PFSK-1 (cell line): ENCODE measurements around the gene ZNF804B.

ENCODE experiments used
- FOXP2 ChIP-seq: optimal IDR thresholded peaks from 2 replicates; pipeline ENCODE3; 2011; ENCODE audit warnings: borderline replicate concordance, control low read depth, inconsistent platforms; ENCODE audit not compliant: insufficient read depth; ENCODE audit errors: extremely low read length, extremely low read depth
- POLR2AphosphoS5 ChIP-seq: IDR thresholded peaks from 2 replicates; pipeline ENCODE4 v1.6.1; 2012; ENCODE audit warnings: low read depth, mild to moderate bottlenecking, control low read depth, low read length, moderate library complexity
- SIN3A ChIP-seq: IDR thresholded peaks from 2 replicates; pipeline ENCODE4 v1.6.1; 2012; ENCODE audit warnings: mild to moderate bottlenecking, low read length, moderate library complexity, borderline replicate concordance; ENCODE audit not compliant: insufficient read depth
- TAF1 ChIP-seq: IDR thresholded peaks from 2 replicates; pipeline ENCODE4 v1.6.1; 2012; ENCODE audit warnings: low read length, control low read depth, borderline replicate concordance; ENCODE audit not compliant: insufficient read depth
- TF ChIP-seq, protein P1 (sequence below), 2 experiments: IDR thresholded peaks; 2 replicates each; pipeline versions ENCODE4 v1.6.1 to v1.8.0; 2011 to 2012; ENCODE audit warnings: low read depth in 2 of 2, low read length in 2 of 2, control low read depth in 1 of 2, inconsistent platforms in 1 of 2, mild to moderate bottlenecking in 1 of 2, moderate library complexity in 1 of 2; ENCODE audit not compliant: insufficient read depth in 1 of 2

The ZNF804B gene

GRCh38 chr7:89332026-89332425 is 572.5 kb downstream of the ZNF804B start:
- no peak for TF ChIP-seq POLR2AphosphoS5
- no peak for TF ChIP-seq FOXP2
- TF ChIP-seq SIN3A = no peak
- TF ChIP-seq TAF1 = no peak
- TF ChIP-seq, protein P1, sequence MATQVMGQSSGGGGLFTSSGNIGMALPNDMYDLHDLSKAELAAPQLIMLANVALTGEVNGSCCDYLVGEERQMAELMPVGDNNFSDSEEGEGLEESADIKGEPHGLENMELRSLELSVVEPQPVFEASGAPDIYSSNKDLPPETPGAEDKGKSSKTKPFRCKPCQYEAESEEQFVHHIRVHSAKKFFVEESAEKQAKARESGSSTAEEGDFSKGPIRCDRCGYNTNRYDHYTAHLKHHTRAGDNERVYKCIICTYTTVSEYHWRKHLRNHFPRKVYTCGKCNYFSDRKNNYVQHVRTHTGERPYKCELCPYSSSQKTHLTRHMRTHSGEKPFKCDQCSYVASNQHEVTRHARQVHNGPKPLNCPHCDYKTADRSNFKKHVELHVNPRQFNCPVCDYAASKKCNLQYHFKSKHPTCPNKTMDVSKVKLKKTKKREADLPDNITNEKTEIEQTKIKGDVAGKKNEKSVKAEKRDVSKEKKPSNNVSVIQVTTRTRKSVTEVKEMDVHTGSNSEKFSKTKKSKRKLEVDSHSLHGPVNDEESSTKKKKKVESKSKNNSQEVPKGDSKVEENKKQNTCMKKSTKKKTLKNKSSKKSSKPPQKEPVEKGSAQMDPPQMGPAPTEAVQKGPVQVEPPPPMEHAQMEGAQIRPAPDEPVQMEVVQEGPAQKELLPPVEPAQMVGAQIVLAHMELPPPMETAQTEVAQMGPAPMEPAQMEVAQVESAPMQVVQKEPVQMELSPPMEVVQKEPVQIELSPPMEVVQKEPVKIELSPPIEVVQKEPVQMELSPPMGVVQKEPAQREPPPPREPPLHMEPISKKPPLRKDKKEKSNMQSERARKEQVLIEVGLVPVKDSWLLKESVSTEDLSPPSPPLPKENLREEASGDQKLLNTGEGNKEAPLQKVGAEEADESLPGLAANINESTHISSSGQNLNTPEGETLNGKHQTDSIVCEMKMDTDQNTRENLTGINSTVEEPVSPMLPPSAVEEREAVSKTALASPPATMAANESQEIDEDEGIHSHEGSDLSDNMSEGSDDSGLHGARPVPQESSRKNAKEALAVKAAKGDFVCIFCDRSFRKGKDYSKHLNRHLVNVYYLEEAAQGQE (IDR thresholded peaks at IDR 0.05; ENCODE audit: insufficient read depth in 1 of 2, low read depth in 2 of 2, low read length in 2 of 2) = no peak

- TF ChIP-seq FOXP2 = no peak
- no peak for TF ChIP-seq TAF1
- TF ChIP-seq SIN3A = no peak
- TF ChIP-seq, protein P1 (IDR thresholded peaks at IDR 0.05; ENCODE audit: insufficient read depth in 1 of 2, low read depth in 2 of 2, low read length in 2 of 2) = no peak
- TF ChIP-seq POLR2AphosphoS5 = no peak
Measured at GRCh38 chr7:89334797-89335196, 575.3 kb downstream of the ZNF804B start.

GRCh38 chr7:89335490-89335889 is 576.0 kb downstream of the ZNF804B start:
- TF ChIP-seq, protein P1 (IDR thresholded peaks at IDR 0.05; ENCODE audit: insufficient read depth in 1 of 2, low read depth in 2 of 2, low read length in 2 of 2) = no peak
- TF ChIP-seq SIN3A (no peak), FOXP2 (no peak), POLR2AphosphoS5 (no peak), TAF1 (no peak)

DNA sequence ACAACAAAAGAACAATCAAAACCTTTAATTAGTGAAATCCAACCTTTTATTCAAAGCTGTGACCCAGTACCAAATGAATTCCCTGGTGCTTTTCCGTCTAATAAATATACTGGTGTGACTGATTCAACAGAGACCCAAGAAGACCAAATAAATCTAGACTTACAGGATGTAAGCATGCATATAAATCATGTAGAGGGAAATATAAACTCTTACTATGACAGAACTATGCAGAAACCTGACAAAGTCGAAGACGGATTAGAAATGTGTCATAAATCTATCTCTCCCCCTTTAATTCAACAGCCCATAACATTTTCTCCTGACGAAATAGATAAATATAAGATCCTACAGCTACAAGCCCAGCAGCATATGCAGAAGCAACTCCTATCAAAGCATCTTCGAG is 576.6 kb downstream of the ZNF804B start:
- TF ChIP-seq POLR2AphosphoS5 = no peak
- no peak for TF ChIP-seq FOXP2

- TF ChIP-seq TAF1 = no peak
- TF ChIP-seq, protein P1 (IDR thresholded peaks at IDR 0.05; ENCODE audit: insufficient read depth in 1 of 2, low read depth in 2 of 2, low read length in 2 of 2) = no peak
- TF ChIP-seq FOXP2 = no peak
- no peak for TF ChIP-seq POLR2AphosphoS5
- no peak for TF ChIP-seq SIN3A
Measured at GRCh38 chr7:89339748-89340147, 580.2 kb downstream of the ZNF804B start.
